Neutrophil (primary cell): ENCODE results near the gene GRK1.

Experiments used
- H3K27ac ChIP-seq: fragments of 200-600 bp; sonication (generic); 2 replicates; pipeline ENCODE4 v1.5.1; 2016; ENCODE audit warnings: mild to moderate bottlenecking, moderate library complexity
- H3K27me3 ChIP-seq: fragments of 200-600 bp; sonication (generic); 2 replicates; pipeline ENCODE4 v1.6.0; 2016; ENCODE audit warnings: mild to moderate bottlenecking
- H3K36me3 ChIP-seq: fragments of 200-600 bp; sonication (generic); 2 replicates; pipeline ENCODE4 v1.5.1; 2017
- H3K4me1 ChIP-seq, 2 experiments: fragments of 200-600 bp in 1 of 2; sonication (generic) in 1 of 2; 1 replicate in 1 of 2; 2 replicates in 1 of 2; pipeline versions ENCODE4 v1.5.1 to v1.6.1; 2013 to 2016; ENCODE audit warnings: low read depth in 1 of 2, low read length in 1 of 2, mild to moderate bottlenecking in 1 of 2, moderate library complexity in 1 of 2; ENCODE audit not compliant: control insufficient read depth in 1 of 2, insufficient read depth in 1 of 2
- H3K4me3 ChIP-seq, 2 experiments: fragments of 200-600 bp in 1 of 2; sonication (generic) in 1 of 2; 1 replicate in 1 of 2; 2 replicates in 1 of 2; pipeline ENCODE4 v1.5.1; 2013 to 2016; ENCODE audit warnings: low read depth in 1 of 2, low read length in 1 of 2, mild to moderate bottlenecking in 1 of 2, moderate library complexity in 1 of 2
- H3K9me3 ChIP-seq: fragments of 200-600 bp; sonication (generic); 2 replicates; pipeline ENCODE4 v1.5.1; 2016
- CTCF ChIP-seq: fragments of 200-600 bp; sonication (generic); IDR thresholded peaks from 2 replicates; pipeline ENCODE4 v1.5.1; 2016; ENCODE audit warnings: antibody characterized with exemption

The GRK1 gene

GRCh38 chr13:113631341-113632095, 35.5 kb upstream of the GRK1 start:
- peaks cover 78% of the 10 kb centered on the region for H3K36me3 ChIP-seq
- TF ChIP-seq CTCF, result no peak

GRCh38 chr13:113632706-113633484, 34.1 kb upstream of the GRK1 start:
- peaks cover 86% of the 10 kb centered on the region for H3K36me3 ChIP-seq
- TF ChIP-seq CTCF, result no peak
- no peaks in the 10 kb centered on the region for H3K9me3 ChIP-seq
- no peak overlapping the region for H3K27ac ChIP-seq
- no peaks in the 10 kb centered on the region for H3K27me3 ChIP-seq
- no peaks in the 10 kb centered on the region for H3K4me1 ChIP-seq
- H3K4me3 ChIP-seq, result no peak overlapping the region

More at GRCh38 chr13:113631341-113632095, 35.5 kb upstream of the GRK1 start:
- no peaks in the 10 kb centered on the region for H3K27me3 ChIP-seq
- no peak overlapping the region for H3K27ac ChIP-seq
- no peaks in the 10 kb centered on the region for H3K9me3 ChIP-seq
- no peaks in the 10 kb centered on the region for H3K4me1 ChIP-seq
- no peak overlapping the region for H3K4me3 ChIP-seq

DNA sequence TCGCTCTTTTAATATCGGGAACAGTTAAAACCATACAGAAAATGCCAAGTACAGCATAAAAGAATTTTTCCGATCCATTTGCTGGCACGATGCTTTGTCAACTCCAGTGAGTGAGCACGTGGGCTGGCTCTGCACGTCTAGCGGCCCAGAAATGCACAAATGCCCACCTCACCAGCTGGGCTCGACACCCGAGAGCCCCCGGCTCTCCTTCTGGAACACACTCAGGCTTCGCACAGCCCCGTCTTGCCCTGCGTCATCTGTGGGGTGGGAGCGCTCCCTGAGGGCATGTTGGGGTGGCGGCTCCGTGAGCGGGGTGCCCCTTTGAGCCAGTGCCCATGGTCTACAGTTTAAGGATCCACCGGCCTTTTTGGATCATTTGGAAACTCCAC, 33.5 kb upstream of the GRK1 start:
- H3K27me3 ChIP-seq, result no peaks in the 10 kb centered on the region
- no peak for TF ChIP-seq CTCF
- no peaks in the 10 kb centered on the region for H3K9me3 ChIP-seq
- peaks cover 88% of the 10 kb centered on the region for H3K36me3 ChIP-seq
- no peak overlapping the region for H3K4me3 ChIP-seq
- no peak overlapping the region for H3K27ac ChIP-seq
- H3K4me1 ChIP-seq, result no peaks in the 10 kb centered on the region

DNA sequence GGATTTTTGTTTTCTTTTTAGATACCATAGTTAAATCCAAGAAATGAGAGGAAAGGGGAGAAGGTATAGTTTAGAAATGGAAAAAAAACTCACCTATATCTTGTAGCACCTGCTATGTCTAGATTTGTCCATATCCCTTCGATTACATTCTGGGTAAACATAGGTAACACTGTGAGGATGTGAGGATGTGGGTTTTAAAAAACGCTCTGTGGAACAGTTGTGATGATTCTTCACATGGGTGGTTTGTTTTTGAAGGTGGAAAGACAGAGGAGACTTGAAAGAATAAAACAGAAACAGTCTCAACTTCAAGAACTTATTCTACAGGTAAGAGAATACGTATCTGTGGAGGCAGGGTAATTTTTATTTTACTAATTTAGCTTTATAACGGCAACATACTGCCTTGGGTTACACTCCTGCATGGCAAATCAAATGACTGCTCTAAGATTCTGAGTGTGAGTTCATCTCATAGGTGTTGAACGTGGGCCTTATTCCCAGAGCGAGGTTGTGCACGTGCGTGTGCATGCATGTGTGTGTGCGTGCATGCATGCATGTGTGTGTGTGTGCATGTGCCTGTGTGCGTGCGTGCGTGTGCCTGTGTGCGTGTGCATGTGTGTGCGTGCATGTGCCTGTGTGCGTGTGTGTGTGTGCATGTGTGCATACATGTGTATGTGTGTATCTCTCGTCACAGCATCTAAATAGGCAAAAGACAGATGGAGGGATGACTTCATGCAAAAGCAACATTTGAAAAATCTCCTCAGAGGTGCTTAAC, 32.6 kb upstream of the GRK1 start:
- Histone ChIP-seq H3K9me3 (no peaks in the 10 kb centered on the region), H3K4me3 (no peak overlapping the region), H3K27me3 (no peaks in the 10 kb centered on the region), H3K27ac (no peak overlapping the region), H3K4me1 (no peaks in the 10 kb centered on the region), H3K36me3 (peaks cover 96% of the 10 kb centered on the region)
- no peak for TF ChIP-seq CTCF

GRCh38 chr13:113635048-113635420, 32.0 kb upstream of the GRK1 start:
- peaks cover 96% of the 10 kb centered on the region for H3K36me3 ChIP-seq

More at GRCh38 chr13:113635048-113635420, 32.0 kb upstream of the GRK1 start:
- H3K4me1 ChIP-seq, result no peaks in the 10 kb centered on the region
- no peak for TF ChIP-seq CTCF
- H3K27me3 ChIP-seq, result no peaks in the 10 kb centered on the region
- no peaks in the 10 kb centered on the region for H3K9me3 ChIP-seq
- H3K27ac ChIP-seq, result no peak overlapping the region
- no peak overlapping the region for H3K4me3 ChIP-seq
